Smooth muscle cell (in vitro differentiated cells): ENCODE data around the gene ZNF100. TPM values are rescaled to one million over a fixed set of nuclear protein-coding genes. Genes with fewer than 3 reads are reported as not detected.

Experiments
- DNase-seq: peaks from one replicate; lab custom pipeline; 2025; ENCODE audit not compliant: unreplicated experiment; lab: John Stamatoyannopoulos, UW
- H2AFZ ChIP-seq: fragments of 200-600 bp; sonication (generic); 2 replicates; pipeline ENCODE4 v1.6.0; 2016; ENCODE audit warnings: antibody characterized with exemption, low read depth, mild to moderate bottlenecking
- H3F3A ChIP-seq: fragments of 200-600 bp; sonication (generic); 2 replicates; pipeline ENCODE4 v1.6.0; 2017; ENCODE audit warnings: antibody characterized with exemption, low read depth
- H3K27ac ChIP-seq: fragments of 200-600 bp; sonication (generic); 2 replicates; pipeline ENCODE4 v1.5.1; 2016; ENCODE audit warnings: low read depth, mild to moderate bottlenecking
- H3K27me3 ChIP-seq: fragments of 200-600 bp; sonication (generic); 2 replicates; pipeline ENCODE4 v1.6.1; 2016; ENCODE audit warnings: low read depth, mild to moderate bottlenecking
- H3K36me3 ChIP-seq: fragments of 200-600 bp; sonication (generic); 2 replicates; pipeline ENCODE4 v1.5.1; 2016; ENCODE audit warnings: low read depth
- H3K4me1 ChIP-seq: fragments of 200-600 bp; sonication (generic); 2 replicates; pipeline ENCODE4 v1.5.1; 2016; ENCODE audit warnings: low read depth
- H3K4me2 ChIP-seq: fragments of 200-600 bp; sonication (generic); 2 replicates; pipeline ENCODE4 v1.6.0; 2016; ENCODE audit warnings: mild to moderate bottlenecking
- H3K4me3 ChIP-seq: fragments of 200-600 bp; sonication (generic); 2 replicates; pipeline ENCODE4 v1.5.1; 2016; ENCODE audit warnings: mild to moderate bottlenecking
- H3K79me2 ChIP-seq: fragments of 200-600 bp; sonication (generic); 2 replicates; pipeline ENCODE4 v1.6.0; 2016; ENCODE audit warnings: low read depth, mild to moderate bottlenecking
- H3K9ac ChIP-seq: fragments of 200-600 bp; sonication (generic); 2 replicates; pipeline ENCODE4 v1.6.0; 2016; ENCODE audit warnings: low read depth
- H3K9me3 ChIP-seq: fragments of 200-600 bp; sonication (generic); replicated peaks from 2 replicates; pipeline ENCODE4 v1.5.1; 2016; ENCODE audit warnings: low read depth
- H4K20me1 ChIP-seq: fragments of 200-600 bp; sonication (generic); 2 replicates; pipeline ENCODE4 v1.6.0; 2016; ENCODE audit warnings: low read depth
- WGBS: methylation state at CpG from one replicate; pipeline ENCODE4 v1.1.7; 2016; ENCODE audit warnings: low lambda C conversion rate; 5-methylcytosine and 5-hydroxymethylcytosine counted together
- polyA plus RNA-seq: library from polyadenylated mRNA; unstranded; fragments of >200 nt; fragmentation: Nextera tagmentation; extraction: Ambion mirVana; gene quantifications from 2 replicates; pipeline ENCODE4 v1.2.1, GENCODE V29; 2016
- total RNA-seq: library from RNA; depleted of rRNA; stranded (reverse); fragments of >200 nt; gene quantifications from 2 replicates; pipeline ENCODE4 v1.2.3, GENCODE V29; 2014
- TF ChIP-seq, protein P1 (sequence below): fragments of 200-600 bp; sonication (generic); IDR thresholded peaks from 2 replicates; pipeline ENCODE4 v1.5.1; 2017; ENCODE audit warnings: borderline replicate concordance, mild to moderate bottlenecking, antibody characterized with exemption; ENCODE audit not compliant: insufficient read depth, poor library complexity, severe bottlenecking

The ZNF100 gene
- total and polyA plus RNA-seq, 2 experiments from 2014 or later: 1.5 to 5.7 TPM

DNA sequence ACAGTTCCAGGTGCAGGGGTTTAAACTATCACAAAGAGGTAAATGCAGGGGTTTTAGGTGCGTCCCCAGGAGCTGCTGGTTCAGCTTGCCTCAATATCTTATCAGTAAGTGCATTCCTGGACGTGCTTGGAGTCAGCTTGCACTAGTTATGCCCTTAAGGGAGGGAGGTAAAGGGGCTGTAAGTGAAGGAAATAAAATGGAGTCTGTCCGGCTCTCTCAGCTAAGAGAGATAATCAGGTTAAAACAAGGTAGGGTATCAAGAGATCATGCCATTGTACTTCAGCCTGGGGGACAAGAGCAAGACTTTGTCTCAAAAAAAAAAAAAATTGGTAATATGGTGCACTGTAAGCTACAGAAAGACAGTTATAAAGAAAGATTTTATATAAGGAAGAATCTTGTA is 69.7 kb downstream of the ZNF100 start:
- no peak for DNase-seq
- H3K4me2 ChIP-seq: no peak overlapping the region
- no peaks in the 10 kb centered on the region for H3K4me1 ChIP-seq
- no peaks in the 10 kb centered on the region for H3K27me3 ChIP-seq
- H3K36me3 ChIP-seq: no peaks in the 10 kb centered on the region
- no peak overlapping the region for H3K4me3 ChIP-seq
- H3K79me2 ChIP-seq: no peaks in the 10 kb centered on the region
- no peak overlapping the region for H3K27ac ChIP-seq
- TF ChIP-seq, protein P1, sequence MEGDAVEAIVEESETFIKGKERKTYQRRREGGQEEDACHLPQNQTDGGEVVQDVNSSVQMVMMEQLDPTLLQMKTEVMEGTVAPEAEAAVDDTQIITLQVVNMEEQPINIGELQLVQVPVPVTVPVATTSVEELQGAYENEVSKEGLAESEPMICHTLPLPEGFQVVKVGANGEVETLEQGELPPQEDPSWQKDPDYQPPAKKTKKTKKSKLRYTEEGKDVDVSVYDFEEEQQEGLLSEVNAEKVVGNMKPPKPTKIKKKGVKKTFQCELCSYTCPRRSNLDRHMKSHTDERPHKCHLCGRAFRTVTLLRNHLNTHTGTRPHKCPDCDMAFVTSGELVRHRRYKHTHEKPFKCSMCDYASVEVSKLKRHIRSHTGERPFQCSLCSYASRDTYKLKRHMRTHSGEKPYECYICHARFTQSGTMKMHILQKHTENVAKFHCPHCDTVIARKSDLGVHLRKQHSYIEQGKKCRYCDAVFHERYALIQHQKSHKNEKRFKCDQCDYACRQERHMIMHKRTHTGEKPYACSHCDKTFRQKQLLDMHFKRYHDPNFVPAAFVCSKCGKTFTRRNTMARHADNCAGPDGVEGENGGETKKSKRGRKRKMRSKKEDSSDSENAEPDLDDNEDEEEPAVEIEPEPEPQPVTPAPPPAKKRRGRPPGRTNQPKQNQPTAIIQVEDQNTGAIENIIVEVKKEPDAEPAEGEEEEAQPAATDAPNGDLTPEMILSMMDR: no peak
- H3K9me3 ChIP-seq: no peaks in the 10 kb centered on the region
- WGBS: 43% methylated on average over 3 of the region's 3 CpGs
- no peaks in the 10 kb centered on the region for H3F3A ChIP-seq
- H2AFZ ChIP-seq: no peak overlapping the region
- no peaks in the 10 kb centered on the region for H4K20me1 ChIP-seq
- no peak overlapping the region for H3K9ac ChIP-seq

DNA sequence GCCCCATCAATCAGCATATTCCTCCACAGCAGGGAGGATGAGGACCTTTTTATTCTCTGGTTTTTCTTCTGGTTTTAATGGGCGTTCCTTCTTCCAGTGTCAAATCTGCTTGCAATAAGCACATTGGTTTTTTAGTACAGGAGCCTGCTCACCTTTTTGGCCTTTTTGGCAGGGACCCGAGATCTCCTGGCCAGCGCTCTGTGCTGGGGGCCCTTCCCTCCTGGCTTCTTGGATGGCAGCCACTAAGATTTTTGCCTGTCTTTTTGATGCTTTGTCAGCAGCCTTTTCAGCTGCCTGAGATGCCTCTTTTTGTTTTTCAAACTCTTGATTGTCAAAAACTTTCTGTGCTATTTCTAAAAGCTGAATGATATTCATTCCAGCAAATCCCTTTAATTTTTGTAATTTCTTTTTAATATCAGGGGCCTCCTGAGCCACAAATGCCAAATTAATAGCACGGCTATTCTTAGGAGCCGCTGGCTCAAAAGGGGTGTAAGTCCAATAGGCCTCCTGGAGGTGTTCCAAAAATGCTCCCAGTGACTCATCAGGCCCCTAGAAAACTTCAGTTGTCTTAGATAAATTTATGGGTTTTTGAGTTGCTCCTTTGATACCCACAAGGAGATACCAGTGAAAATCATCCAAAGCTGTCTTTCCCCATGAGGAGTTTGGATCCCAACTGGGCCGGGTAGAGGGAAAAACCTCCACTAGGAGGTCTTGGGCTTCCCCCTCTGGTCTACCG is 73.0 kb downstream of the ZNF100 start:
- H4K20me1 ChIP-seq: no peaks in the 10 kb centered on the region
- H3K36me3 ChIP-seq: no peaks in the 10 kb centered on the region
- WGBS: 93% methylated on average over 7 of the region's 7 CpGs
- TF ChIP-seq, protein P1: no peak
- no peak overlapping the region for H3K27ac ChIP-seq
- H3K79me2 ChIP-seq: no peaks in the 10 kb centered on the region
- H3K4me3 ChIP-seq: no peak overlapping the region
- no peaks in the 10 kb centered on the region for H3F3A ChIP-seq
- H3K4me2 ChIP-seq: no peak overlapping the region
- no peaks in the 10 kb centered on the region for H3K9me3 ChIP-seq
- no peak for DNase-seq
- no peak overlapping the region for H3K9ac ChIP-seq
- H3K4me1 ChIP-seq: no peaks in the 10 kb centered on the region
- no peaks in the 10 kb centered on the region for H3K27me3 ChIP-seq
- H2AFZ ChIP-seq: no peak overlapping the region

DNA sequence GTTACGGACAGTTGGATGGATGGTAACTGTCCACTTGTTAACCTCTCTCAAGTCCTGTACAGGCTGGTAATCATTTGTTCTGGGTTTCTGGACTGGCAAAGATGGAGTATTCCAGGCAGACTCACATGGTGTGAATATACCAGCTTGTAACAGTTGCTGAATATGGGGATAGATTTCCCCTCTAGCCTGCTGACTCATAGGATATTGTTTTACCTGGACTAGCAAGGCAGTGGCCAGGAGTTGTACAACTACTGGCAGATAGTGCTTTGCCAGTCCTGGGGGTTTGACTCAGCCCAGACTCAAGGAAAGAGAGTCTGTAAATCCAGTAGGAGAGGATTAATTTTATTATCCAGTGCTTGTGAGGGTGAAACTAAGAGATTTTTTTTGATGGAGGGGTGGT is 74.0 kb downstream of the ZNF100 start:
- Histone ChIP-seq H3K4me3 (no peak overlapping the region), H3K9me3 (no peaks in the 10 kb centered on the region), H3F3A (no peaks in the 10 kb centered on the region), H4K20me1 (no peaks in the 10 kb centered on the region), H3K27me3 (no peaks in the 10 kb centered on the region), H3K4me2 (no peak overlapping the region), H2AFZ (no peak overlapping the region), H3K4me1 (no peaks in the 10 kb centered on the region), H3K27ac (no peak overlapping the region), H3K9ac (no peak overlapping the region), H3K36me3 (no peaks in the 10 kb centered on the region), H3K79me2 (no peaks in the 10 kb centered on the region)
- WGBS: 96% methylated on average over 1 of the region's 1 CpG
- no peak for DNase-seq
- TF ChIP-seq, protein P1: no peak

DNA sequence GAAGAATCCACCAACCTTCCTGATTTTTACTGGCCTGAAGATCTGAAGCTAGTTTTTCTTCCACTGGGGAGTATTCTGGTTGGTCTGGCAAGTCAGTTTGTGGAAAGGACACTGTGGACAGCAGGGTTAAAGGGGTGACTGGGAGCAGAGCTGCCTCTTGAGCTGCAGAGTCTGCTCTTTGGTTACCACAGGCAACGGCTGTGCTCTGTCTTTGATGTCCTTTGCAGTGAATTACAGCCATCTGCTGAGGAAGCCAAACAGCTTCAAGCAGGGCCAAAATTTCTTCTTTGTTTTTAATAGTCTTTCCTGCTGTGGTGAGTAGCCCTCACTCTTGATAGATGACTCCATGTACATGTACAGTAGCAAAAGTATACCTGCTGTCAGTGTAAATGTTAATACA is 75.7 kb downstream of the ZNF100 start:
- Histone ChIP-seq H3K36me3 (no peaks in the 10 kb centered on the region), H3K9me3 (no peaks in the 10 kb centered on the region), H3K4me1 (no peaks in the 10 kb centered on the region), H3K9ac (no peak overlapping the region), H3K4me2 (no peak overlapping the region), H3F3A (no peaks in the 10 kb centered on the region), H2AFZ (no peak overlapping the region), H4K20me1 (no peaks in the 10 kb centered on the region), H3K4me3 (no peak overlapping the region), H3K79me2 (no peaks in the 10 kb centered on the region), H3K27me3 (no peaks in the 10 kb centered on the region), H3K27ac (no peak overlapping the region)
- DNase-seq: no peak
- TF ChIP-seq, protein P1: no peak
- 64% methylated on average over 1 of the region's 1 CpG for WGBS
